Activated naive CD4-positive, alpha-beta T cell treated with Interleukin-2 at 50 U/mL for 16 hours (primary cell): Measurements from ENCODE around the gene NOP9.

Experiments used
- DNase-seq: peaks from one replicate; pipeline ENCODE4 v3.0.0-alpha.2; 2020

Gene NOP9

GRCh38 chr14:24283796-24284460 lies 15.7 kb upstream of the NOP9 start:
- no peak for DNase-seq

GRCh38 chr14:24284501-24285035 lies 15.1 kb upstream of the NOP9 start:
- DNase-seq = no peak

GRCh38 chr14:24285351-24285750 lies 14.3 kb upstream of the NOP9 start:
- DNase-seq = no peak

- no peak for DNase-seq
Measured at GRCh38 chr14:24286996-24287395, 12.7 kb upstream of the NOP9 start.

- DNase-seq = peak; percentile 65
Measured at GRCh38 chr14:24289649-24290280, 9.9 kb upstream of the NOP9 start.

GRCh38 chr14:24290746-24291145 lies 8.9 kb upstream of the NOP9 start:
- no peak for DNase-seq

GRCh38 chr14:24291446-24292117 lies 8.1 kb upstream of the NOP9 start:
- no peak for DNase-seq

- DNase-seq = no peak
Measured at GRCh38 chr14:24292118-24292807, 7.4 kb upstream of the NOP9 start.

GRCh38 chr14:24293525-24293924 lies 6.1 kb upstream of the NOP9 start:
- DNase-seq = no peak

- peak; percentile 77 for DNase-seq
Measured at GRCh38 chr14:24296341-24297157, 3.1 kb upstream of the NOP9 start.

GRCh38 chr14:24297190-24297964 lies 2.3 kb upstream of the NOP9 start:
- DNase-seq = no peak

GRCh38 chr14:24298892-24299254 lies 777 bp upstream of the NOP9 start:
- DNase-seq = no peak

- no peak for DNase-seq
Measured at GRCh38 chr14:24300326-24300980, 803 bp downstream of the NOP9 start.

GRCh38 chr14:24304019-24304387 lies 4.4 kb downstream of the NOP9 start:
- no peak for DNase-seq

GRCh38 chr14:24307156-24307574 lies 7.5 kb downstream of the NOP9 start:
- DNase-seq = no peak

GRCh38 chr14:24307575-24308341 lies 8.1 kb downstream of the NOP9 start, which contains the start of gene CIDEB:
TSS of gene CIDEB (minus strand) at chr14:24307977. CDS start at chr14:24307858, 119 bp downstream.
- DNase-seq = peak; percentile 64

GRCh38 chr14:24308342-24309124 lies 8.9 kb downstream of the NOP9 start:
- no peak for DNase-seq

GRCh38 chr14:24309538-24310264 lies 10.1 kb downstream of the NOP9 start, which contains the start of gene LTB4R2:
TSS of gene LTB4R2 (plus strand) at chr14:24310140. CDS start at chr14:24310665, 525 bp downstream.
- no peak for DNase-seq

GRCh38 chr14:24310265-24310645 lies 10.6 kb downstream of the NOP9 start:
- no peak for DNase-seq
